Measurements from ENCODE around the gene EP400.

Gene EP400

DNA sequence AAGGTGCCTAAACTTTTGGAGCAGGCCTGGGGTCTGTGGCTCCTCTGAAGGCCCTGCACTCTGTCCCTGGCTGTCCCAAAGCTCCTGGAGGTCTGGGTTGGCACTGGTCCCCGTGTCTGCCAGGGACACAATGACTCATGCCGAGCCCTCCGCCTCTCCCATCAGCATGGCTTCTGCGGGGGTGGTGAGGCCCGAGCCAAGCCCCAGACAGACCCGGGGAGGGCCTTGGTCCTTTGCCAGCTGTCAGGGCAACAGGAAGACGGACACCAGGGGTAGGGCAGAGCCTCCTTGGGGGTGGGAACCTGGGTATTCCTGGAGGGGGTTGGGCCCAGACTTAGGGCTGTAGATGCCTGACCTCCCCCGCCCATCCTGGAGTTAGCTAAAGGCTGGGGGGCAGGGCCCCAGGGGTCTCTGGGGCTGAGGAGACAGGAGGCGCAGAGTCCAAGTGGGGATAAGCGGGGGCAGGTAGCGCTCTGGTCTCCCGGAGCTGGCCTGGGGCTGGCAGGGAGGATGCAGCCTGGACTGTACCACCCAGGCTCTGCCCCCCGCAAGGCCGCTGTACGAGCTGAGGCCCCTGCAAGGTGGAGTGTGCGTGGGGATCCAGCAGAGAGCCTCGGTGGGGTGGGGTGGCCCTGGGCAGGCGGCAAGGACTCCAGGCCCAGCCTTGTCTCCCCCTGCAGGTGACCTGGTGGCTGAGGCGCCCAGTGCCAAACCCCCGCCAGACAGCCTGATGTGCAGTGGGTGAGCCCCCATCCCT, 37.0 kb upstream of the EP400 start:
- peak; percentile 96 for DNase-seq (ENCODE audit: low read depth, low spot score)

DNA sequence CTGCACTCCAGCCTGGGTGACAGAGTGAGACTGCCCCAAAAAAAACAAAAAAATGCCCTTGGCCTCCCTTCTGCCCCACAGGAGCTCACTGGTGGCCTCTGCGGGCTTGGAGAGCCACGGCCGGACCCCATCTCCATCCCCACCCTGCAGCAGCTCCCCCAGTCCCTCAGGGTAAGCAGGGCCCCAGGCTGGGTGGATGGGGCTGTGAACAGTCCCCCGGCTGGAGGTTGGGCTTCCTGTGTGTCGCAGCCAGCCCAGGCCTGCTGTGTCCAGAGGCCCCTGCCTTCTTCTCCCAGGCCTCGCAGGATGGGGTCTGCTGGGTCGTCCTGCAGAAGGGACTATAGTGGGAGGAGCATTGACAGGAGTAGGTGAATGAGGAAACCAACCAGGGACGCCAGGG, 36.1 kb upstream of the EP400 start:
- DNase-seq (ENCODE audit: low read depth, low spot score): no peak

- DNase-seq (ENCODE audit: low read depth, low spot score): no peak
These were observed 35.5 kb upstream of the EP400 start for GRCh38 chr12:131914179-131914702.

GRCh38 chr12:131915000-131915689, 34.6 kb upstream of the EP400 start:
- DNase-seq (ENCODE audit: low read depth, low spot score): no peak

- no peak for DNase-seq (ENCODE audit: low read depth, low spot score)
These were observed 33.9 kb upstream of the EP400 start for GRCh38 chr12:131915823-131916222.

GRCh38 chr12:131916306-131917138, 33.2 kb upstream of the EP400 start:
- DNase-seq (ENCODE audit: low read depth, low spot score): no peak

- DNase-seq (ENCODE audit: low read depth, low spot score): no peak
These were observed 32.5 kb upstream of the EP400 start for GRCh38 chr12:131917139-131917710.

DNA sequence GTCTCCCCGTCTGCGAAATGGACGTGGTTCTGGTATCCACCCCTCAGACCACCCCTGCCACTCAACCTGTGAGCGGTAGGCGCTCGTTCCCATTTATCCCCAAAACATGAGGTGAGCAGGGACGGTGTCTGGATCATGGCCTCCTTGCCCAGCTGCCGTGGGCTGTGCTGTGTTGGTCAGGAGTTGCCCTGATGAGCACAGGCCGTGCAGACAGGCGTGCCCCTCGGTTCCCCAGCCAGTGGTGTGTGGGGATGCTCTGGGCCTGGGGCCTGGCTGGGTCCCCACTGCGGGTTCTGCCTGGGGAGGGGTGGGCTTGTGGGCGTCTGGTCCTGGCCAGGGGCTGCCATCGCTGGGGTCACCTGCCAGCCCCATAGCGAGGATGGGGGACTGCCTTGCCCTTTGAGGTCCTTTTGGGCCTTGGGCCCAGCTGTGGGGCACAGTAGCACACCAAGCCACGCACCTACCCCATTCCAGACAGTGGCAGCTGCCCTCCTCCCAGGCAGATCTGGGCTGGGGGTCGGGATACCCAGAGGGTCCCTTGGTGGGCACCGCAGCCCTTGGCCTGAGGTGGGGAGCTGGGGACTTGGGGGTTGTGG, 31.9 kb upstream of the EP400 start:
- no peak for DNase-seq (ENCODE audit: low read depth, low spot score)

- no peak for DNase-seq (ENCODE audit: low read depth, low spot score)
These were observed 31.3 kb upstream of the EP400 start for GRCh38 chr12:131918311-131919050.

- DNase-seq (ENCODE audit: low read depth, low spot score): no peak
These were observed 30.7 kb upstream of the EP400 start for GRCh38 chr12:131919051-131919347.

- DNase-seq (ENCODE audit: low read depth, low spot score): no peak
These were observed 30.2 kb upstream of the EP400 start for GRCh38 chr12:131919366-131920156.

DNA sequence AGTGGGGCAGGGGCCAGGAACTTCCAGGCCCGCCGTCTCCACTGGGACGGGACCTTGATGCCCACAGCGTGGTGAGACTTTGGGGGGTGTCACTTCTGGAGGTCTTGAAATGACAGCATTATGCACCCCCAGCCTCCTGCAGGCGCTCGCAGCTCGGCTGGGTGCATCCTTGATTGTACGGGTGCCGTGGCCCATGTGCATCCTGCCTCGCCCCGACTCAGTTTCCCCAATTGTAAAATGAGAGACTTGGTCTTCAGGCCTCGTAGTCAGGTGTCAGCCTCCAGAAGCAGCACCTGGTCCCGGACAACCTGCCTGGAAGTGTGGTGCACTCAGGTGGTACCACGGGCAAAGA, 29.6 kb upstream of the EP400 start:
- DNase-seq (ENCODE audit: low read depth, low spot score): no peak

DNA sequence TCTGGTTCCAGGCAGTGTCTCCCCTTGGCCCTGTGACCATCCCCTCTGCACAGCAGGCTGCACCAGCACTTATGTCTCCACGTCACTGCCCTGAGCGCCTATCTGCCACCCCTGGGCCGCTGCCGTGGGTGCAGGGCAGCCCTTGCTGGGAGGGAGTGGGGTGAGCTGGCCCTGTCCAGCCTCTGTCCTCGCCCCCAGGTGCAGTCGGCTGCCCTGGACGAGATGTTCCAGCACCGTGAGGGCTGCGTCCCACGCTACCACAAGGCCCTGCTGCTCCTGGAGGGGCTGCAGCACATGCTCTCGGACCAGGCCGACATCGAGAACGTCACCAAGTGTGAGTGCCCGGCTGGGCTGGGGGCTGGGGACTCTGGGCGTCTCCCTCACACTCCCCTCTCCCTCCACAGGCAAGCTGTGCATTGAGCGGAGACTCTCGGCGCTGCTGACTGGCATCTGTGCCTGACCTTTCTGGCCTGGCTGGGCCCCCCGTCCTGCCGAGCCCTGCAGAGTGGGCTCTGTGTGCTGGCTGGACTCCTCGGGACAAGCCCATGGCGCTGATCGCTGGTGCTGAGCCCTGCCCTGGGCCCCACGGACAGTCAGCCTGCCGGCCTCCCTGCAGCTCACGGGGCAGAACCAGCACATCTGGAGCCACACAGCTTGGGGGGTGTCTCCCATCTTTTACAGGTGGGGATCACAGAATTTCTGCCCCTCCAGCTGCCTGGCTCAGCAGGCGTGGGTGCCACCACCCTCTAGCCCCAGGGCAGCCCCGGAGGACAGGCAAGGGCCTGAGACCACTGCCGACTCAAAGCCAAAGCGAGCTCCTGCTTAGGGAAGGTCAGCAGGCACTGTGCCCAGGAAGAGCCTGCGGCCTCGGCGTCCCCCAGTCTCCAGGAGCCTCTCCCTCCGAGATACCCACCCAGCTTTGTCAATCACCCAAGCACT, 28.6 kb upstream of the EP400 start:
- no peak for DNase-seq (ENCODE audit: low read depth, low spot score)

DNA sequence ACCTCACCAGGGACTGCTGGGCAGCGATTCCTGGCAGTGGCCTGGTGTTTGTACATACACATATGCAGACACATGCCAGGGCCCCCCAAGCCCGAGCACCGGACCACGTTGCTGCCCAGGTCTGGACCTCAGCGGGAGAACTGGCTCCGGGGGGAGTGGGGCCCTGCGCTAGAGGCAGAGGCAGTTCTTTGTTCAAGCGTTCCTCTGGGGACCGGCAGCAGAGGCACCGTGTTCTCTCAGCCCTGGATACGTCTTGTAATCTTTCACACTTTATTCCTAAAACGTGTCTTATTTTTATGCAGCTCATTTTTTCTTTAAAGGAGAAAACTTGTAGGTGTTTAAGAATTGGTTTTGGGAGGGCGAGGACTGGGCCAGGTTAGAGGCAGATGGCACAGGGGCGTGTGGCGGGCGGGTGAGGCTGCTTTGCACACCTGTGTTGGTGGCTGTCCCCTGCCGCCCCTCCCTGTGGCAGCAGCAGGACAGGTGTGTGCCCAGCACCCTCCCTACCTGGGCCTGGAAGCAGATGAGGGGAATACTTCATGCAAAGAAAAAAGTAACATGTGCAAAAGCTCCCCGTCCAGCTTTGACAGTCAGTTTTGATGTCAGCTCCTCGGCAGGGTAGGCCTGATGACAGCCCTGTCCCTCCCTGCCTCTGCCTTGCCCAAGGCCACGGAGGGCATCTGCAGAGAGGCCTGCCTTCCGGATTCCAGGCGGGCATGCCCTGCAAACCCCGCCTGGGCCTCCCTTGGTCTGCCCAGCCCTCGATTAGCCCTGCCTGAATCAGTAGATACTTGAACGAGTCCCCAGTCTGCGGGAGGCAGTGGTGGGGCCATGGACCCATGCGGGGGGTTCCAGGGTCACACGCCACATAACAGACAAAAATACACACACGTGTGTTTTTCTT, 27.6 kb upstream of the EP400 start:
- DNase-seq (ENCODE audit: low read depth, low spot score): no peak

DNA sequence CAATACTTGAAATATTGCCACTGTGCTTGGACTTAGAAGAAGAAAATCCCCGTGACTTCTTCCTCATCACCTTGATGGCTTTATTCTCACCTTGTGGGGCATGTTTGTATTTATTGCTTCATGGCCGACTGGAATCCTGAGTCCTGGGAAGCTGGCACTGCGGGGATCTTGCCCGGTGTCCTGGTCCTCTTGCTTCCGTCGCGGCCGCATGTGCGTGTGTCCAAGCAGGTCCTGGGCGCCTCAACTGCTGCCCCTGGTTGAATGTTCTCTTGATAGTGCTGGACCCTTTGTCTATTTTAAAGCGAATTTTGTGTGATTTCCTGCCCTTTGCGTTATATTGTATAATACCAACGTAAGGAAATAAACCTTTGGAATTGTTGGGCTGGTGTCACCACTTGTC, 27.0 kb upstream of the EP400 start:
- no peak for DNase-seq (ENCODE audit: low read depth, low spot score)

GRCh38 chr12:131923260-131923659, 26.5 kb upstream of the EP400 start:
- DNase-seq (ENCODE audit: low read depth, low spot score): no peak

GRCh38 chr12:131927110-131928079, 22.3 kb upstream of the EP400 start:
- DNase-seq (ENCODE audit: low read depth, low spot score): no peak
